IgD-negative memory B cell (primary cell): ENCODE data around the gene MIGA2. TPM values are rescaled to one million over a fixed set of nuclear protein-coding genes. Genes with fewer than 3 reads are reported as not detected.
A peak's percentile ranks its signal among the peaks of the same experiment; 100 is the strongest.

Source experiments
- H3K27ac Mint-ChIP-seq, 3 donors: one replicate each; pipeline ENCODE4 v1.8.0; 2020 to 2022; ENCODE audit warnings: mild to moderate bottlenecking in 3 of 3, mixed read lengths in 3 of 3, moderate library complexity in 1 of 3
- H3K27me3 Mint-ChIP-seq: one replicate; pipeline ENCODE4 v1.8.0; 2021; ENCODE audit warnings: mixed read lengths
- H3K36me3 Mint-ChIP-seq: one replicate; pipeline ENCODE4 v1.8.0; 2020; ENCODE audit warnings: mild to moderate bottlenecking, mixed read lengths
- H3K4me1 Mint-ChIP-seq, 3 donors: one replicate each; pipeline ENCODE4 v1.8.0; 2020 to 2022; ENCODE audit warnings: mixed read lengths in 3 of 3, mild to moderate bottlenecking in 1 of 3
- H3K4me3 Mint-ChIP-seq, 4 donors: one replicate each; pipeline ENCODE4 v1.8.0; 2020 to 2022; ENCODE audit warnings: mild to moderate bottlenecking in 4 of 4, mixed read lengths in 4 of 4, moderate library complexity in 3 of 4
- H3K9me3 Mint-ChIP-seq, 3 donors: one replicate each; pipeline ENCODE4 v1.8.0; 2020 to 2021; ENCODE audit warnings: mixed read lengths in 3 of 3, mild to moderate bottlenecking in 1 of 3
- polyA plus RNA-seq: library from polyadenylated mRNA; unstranded; fragments of 300-500 nt; fragmentation: Illumina TruSeq; gene quantifications from one replicate; pipeline ENCODE4 v1.2.3, GENCODE V29; 2021

Gene MIGA2
- polyA plus RNA-seq, 1 donor from 2014 or later: 11.4 TPM

- no peaks in the 10 kb centered on the region for H3K27me3 Mint-ChIP-seq
- H3K4me3 Mint-ChIP-seq: no peak overlapping the region
- peaks cover 1 to 6% (median 4%) of the 10 kb centered on the region in 3 donors for H3K4me1 Mint-ChIP-seq
- H3K9me3 Mint-ChIP-seq: no peaks in the 10 kb centered on the region
- H3K36me3 Mint-ChIP-seq: peaks cover 2% of the 10 kb centered on the region
- peak overlapping the region in 2 of 3 donors; percentile 71 to 80 for H3K27ac Mint-ChIP-seq
Measured at GRCh38 chr9:129007766-129008468, 28.5 kb upstream of the MIGA2 start.

GRCh38 chr9:129008469-129008965 lies 27.9 kb upstream of the MIGA2 start:
- Mint-ChIP-seq H3K4me3 (peak overlapping the region in 1 of 4 donors; percentile 37), H3K9me3 (no peaks in the 10 kb centered on the region), H3K27ac (no peak overlapping the region), H3K36me3 (peaks cover 2% of the 10 kb centered on the region), H3K4me1 (peaks cover 1 to 6% (median 4%) of the 10 kb centered on the region in 3 donors), H3K27me3 (no peaks in the 10 kb centered on the region)

- Mint-ChIP-seq H3K27me3 (no peaks in the 10 kb centered on the region), H3K4me1 (peaks cover 1 to 6% (median 4%) of the 10 kb centered on the region in 3 donors), H3K4me3 (no peak overlapping the region), H3K36me3 (peaks cover 2% of the 10 kb centered on the region), H3K9me3 (no peaks in the 10 kb centered on the region), H3K27ac (no peak overlapping the region)
Measured at GRCh38 chr9:129008986-129009583, 27.3 kb upstream of the MIGA2 start.

- no peaks in the 10 kb centered on the region for H3K9me3 Mint-ChIP-seq
- peaks cover 1 to 6% (median 4%) of the 10 kb centered on the region in 3 donors for H3K4me1 Mint-ChIP-seq
- peak overlapping the region in 1 of 3 donors; percentile 31 for H3K27ac Mint-ChIP-seq
- H3K27me3 Mint-ChIP-seq: no peaks in the 10 kb centered on the region
- peaks cover 2% of the 10 kb centered on the region for H3K36me3 Mint-ChIP-seq
- H3K4me3 Mint-ChIP-seq: no peak overlapping the region
Measured at GRCh38 chr9:129009584-129010141, 26.8 kb upstream of the MIGA2 start.

GRCh38 chr9:129010267-129010975 lies 26.0 kb upstream of the MIGA2 start:
- Mint-ChIP-seq H3K9me3 (no peaks in the 10 kb centered on the region), H3K36me3 (peaks cover 2% of the 10 kb centered on the region), H3K27me3 (no peaks in the 10 kb centered on the region), H3K4me3 (no peak overlapping the region), H3K27ac (no peak overlapping the region), H3K4me1 (peaks cover 1 to 6% (median 4%) of the 10 kb centered on the region in 3 donors)

- H3K36me3 Mint-ChIP-seq: peaks cover 6% of the 10 kb centered on the region
- no peak overlapping the region for H3K27ac Mint-ChIP-seq
- no peaks in the 10 kb centered on the region for H3K9me3 Mint-ChIP-seq
- H3K4me3 Mint-ChIP-seq: peak overlapping the region in 1 of 4 donors; percentile 63
- peaks cover 1 to 6% (median 4%) of the 10 kb centered on the region in 3 donors for H3K4me1 Mint-ChIP-seq
- H3K27me3 Mint-ChIP-seq: no peaks in the 10 kb centered on the region
Measured at GRCh38 chr9:129011170-129011569, 25.3 kb upstream of the MIGA2 start.

- no peaks in the 10 kb centered on the region for H3K27me3 Mint-ChIP-seq
- H3K4me1 Mint-ChIP-seq: peaks cover 0 to 4% (median under 1%) of the 10 kb centered on the region in 3 donors
Measured at GRCh38 chr9:129011761-129012181, 24.7 kb upstream of the MIGA2 start.

GRCh38 chr9:129012343-129012742 lies 24.1 kb upstream of the MIGA2 start:
- no peaks in the 10 kb centered on the region for H3K27me3 Mint-ChIP-seq
- H3K27ac Mint-ChIP-seq: no peak overlapping the region
- H3K36me3 Mint-ChIP-seq: peaks cover 6% of the 10 kb centered on the region
- no peaks in the 10 kb centered on the region for H3K9me3 Mint-ChIP-seq
- no peak overlapping the region for H3K4me3 Mint-ChIP-seq
- peaks cover 0 to 4% (median 0%) of the 10 kb centered on the region in 3 donors for H3K4me1 Mint-ChIP-seq

More at GRCh38 chr9:129011761-129012181, 24.7 kb upstream of the MIGA2 start:
- no peak overlapping the region for H3K4me3 Mint-ChIP-seq
- no peaks in the 10 kb centered on the region for H3K9me3 Mint-ChIP-seq
- peaks cover 6% of the 10 kb centered on the region for H3K36me3 Mint-ChIP-seq
- H3K27ac Mint-ChIP-seq: no peak overlapping the region

- H3K27me3 Mint-ChIP-seq: no peaks in the 10 kb centered on the region
- H3K27ac Mint-ChIP-seq: no peak overlapping the region
- H3K4me1 Mint-ChIP-seq: peaks cover 0 to 2% (median 0%) of the 10 kb centered on the region in 3 donors
- no peaks in the 10 kb centered on the region for H3K9me3 Mint-ChIP-seq
- no peak overlapping the region for H3K4me3 Mint-ChIP-seq
- H3K36me3 Mint-ChIP-seq: peaks cover 4% of the 10 kb centered on the region
Measured at GRCh38 chr9:129012893-129013448, 23.5 kb upstream of the MIGA2 start.

GRCh38 chr9:129013674-129014073 lies 22.8 kb upstream of the MIGA2 start:
- H3K27ac Mint-ChIP-seq: no peak overlapping the region
- no peak overlapping the region for H3K4me3 Mint-ChIP-seq
- H3K4me1 Mint-ChIP-seq: peaks cover 0 to 2% (median 0%) of the 10 kb centered on the region in 3 donors
- H3K9me3 Mint-ChIP-seq: no peaks in the 10 kb centered on the region
- H3K27me3 Mint-ChIP-seq: no peaks in the 10 kb centered on the region
- peaks cover 4% of the 10 kb centered on the region for H3K36me3 Mint-ChIP-seq

- peaks cover 0 to 2% (median 0%) of the 10 kb centered on the region in 3 donors for H3K4me1 Mint-ChIP-seq
- H3K9me3 Mint-ChIP-seq: no peaks in the 10 kb centered on the region
- H3K36me3 Mint-ChIP-seq: peaks cover 4% of the 10 kb centered on the region
- H3K27ac Mint-ChIP-seq: no peak overlapping the region
- H3K4me3 Mint-ChIP-seq: no peak overlapping the region
- no peaks in the 10 kb centered on the region for H3K27me3 Mint-ChIP-seq
Measured at GRCh38 chr9:129014124-129014523, 22.3 kb upstream of the MIGA2 start.

GRCh38 chr9:129014608-129015007 lies 21.8 kb upstream of the MIGA2 start:
- H3K27me3 Mint-ChIP-seq: no peaks in the 10 kb centered on the region
- H3K4me3 Mint-ChIP-seq: no peak overlapping the region
- H3K4me1 Mint-ChIP-seq: no peaks in the 10 kb centered on the region
- peak overlapping the region in 1 of 3 donors; percentile 17 for H3K27ac Mint-ChIP-seq
- H3K36me3 Mint-ChIP-seq: peaks cover 4% of the 10 kb centered on the region
- H3K9me3 Mint-ChIP-seq: no peaks in the 10 kb centered on the region

GRCh38 chr9:129021091-129021490 lies 15.3 kb upstream of the MIGA2 start:
- Mint-ChIP-seq H3K4me3 (peak overlapping the region; percentile 54 to 90 (median 78)), H3K27me3 (no peaks in the 10 kb centered on the region), H3K9me3 (no peaks in the 10 kb centered on the region), H3K36me3 (no peaks in the 10 kb centered on the region), H3K27ac (peak overlapping the region; percentile 88 to 98 (median 93)), H3K4me1 (peaks cover 6 to 16% (median 12%) of the 10 kb centered on the region in 3 donors)

- H3K4me3 Mint-ChIP-seq: peak overlapping the region in 2 of 4 donors; percentile 38 to 56
- H3K27ac Mint-ChIP-seq: peak overlapping the region in 2 of 3 donors; percentile 74 to 88
- no peaks in the 10 kb centered on the region for H3K27me3 Mint-ChIP-seq
- H3K4me1 Mint-ChIP-seq: peaks cover 9 to 18% (median 15%) of the 10 kb centered on the region in 3 donors
- no peaks in the 10 kb centered on the region for H3K9me3 Mint-ChIP-seq
- no peaks in the 10 kb centered on the region for H3K36me3 Mint-ChIP-seq
Measured at GRCh38 chr9:129022037-129022436, 14.4 kb upstream of the MIGA2 start.
